DOHH2 (cell line): ENCODE data around the gene CNBD2.

ENCODE experiments used
- EZH2phosphoT487 ChIP-seq: fragments of 200-600 bp; sonication (generic); IDR thresholded peaks from 2 replicates; pipeline ENCODE4 v1.6.1; 2017; ENCODE audit warnings: borderline replicate concordance, mild to moderate bottlenecking, antibody characterized with exemption, low read length, moderate library complexity, mixed read lengths
- TF ChIP-seq, protein P1 (sequence below): fragments of 200-600 bp; sonication (generic); IDR thresholded peaks from one replicate; pipeline ENCODE4 v1.5.1; 2014; ENCODE audit warnings: antibody characterized with exemption, mild to moderate bottlenecking, low read depth, low read length; ENCODE audit not compliant: poor library complexity, severe bottlenecking

- TF ChIP-seq, protein P1, sequence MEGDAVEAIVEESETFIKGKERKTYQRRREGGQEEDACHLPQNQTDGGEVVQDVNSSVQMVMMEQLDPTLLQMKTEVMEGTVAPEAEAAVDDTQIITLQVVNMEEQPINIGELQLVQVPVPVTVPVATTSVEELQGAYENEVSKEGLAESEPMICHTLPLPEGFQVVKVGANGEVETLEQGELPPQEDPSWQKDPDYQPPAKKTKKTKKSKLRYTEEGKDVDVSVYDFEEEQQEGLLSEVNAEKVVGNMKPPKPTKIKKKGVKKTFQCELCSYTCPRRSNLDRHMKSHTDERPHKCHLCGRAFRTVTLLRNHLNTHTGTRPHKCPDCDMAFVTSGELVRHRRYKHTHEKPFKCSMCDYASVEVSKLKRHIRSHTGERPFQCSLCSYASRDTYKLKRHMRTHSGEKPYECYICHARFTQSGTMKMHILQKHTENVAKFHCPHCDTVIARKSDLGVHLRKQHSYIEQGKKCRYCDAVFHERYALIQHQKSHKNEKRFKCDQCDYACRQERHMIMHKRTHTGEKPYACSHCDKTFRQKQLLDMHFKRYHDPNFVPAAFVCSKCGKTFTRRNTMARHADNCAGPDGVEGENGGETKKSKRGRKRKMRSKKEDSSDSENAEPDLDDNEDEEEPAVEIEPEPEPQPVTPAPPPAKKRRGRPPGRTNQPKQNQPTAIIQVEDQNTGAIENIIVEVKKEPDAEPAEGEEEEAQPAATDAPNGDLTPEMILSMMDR = no peak
- TF ChIP-seq EZH2phosphoT487 = no peak
Measured at GRCh38 chr20:36043892-36044515, 75.6 kb downstream of the CNBD2 start.
